Stimulated activated CD4-positive, alpha-beta T cell treated with anti-CD3 and anti-CD28 coated beads, Interleukin-2, amount 100 ng/mL, for 48 hours (primary cell): ENCODE data around the gene NOM1.
"Not testable (repeated sequence)": the region's sequence is repeated elsewhere in the genome, so short reads cannot be mapped to it uniquely, and the experiment has no call there.

ENCODE experiments used
- DNase-seq, 2 donors: peaks; one replicate each; pipeline ENCODE4 v3.0.0-alpha.2; 2020

Gene NOM1, protein sequence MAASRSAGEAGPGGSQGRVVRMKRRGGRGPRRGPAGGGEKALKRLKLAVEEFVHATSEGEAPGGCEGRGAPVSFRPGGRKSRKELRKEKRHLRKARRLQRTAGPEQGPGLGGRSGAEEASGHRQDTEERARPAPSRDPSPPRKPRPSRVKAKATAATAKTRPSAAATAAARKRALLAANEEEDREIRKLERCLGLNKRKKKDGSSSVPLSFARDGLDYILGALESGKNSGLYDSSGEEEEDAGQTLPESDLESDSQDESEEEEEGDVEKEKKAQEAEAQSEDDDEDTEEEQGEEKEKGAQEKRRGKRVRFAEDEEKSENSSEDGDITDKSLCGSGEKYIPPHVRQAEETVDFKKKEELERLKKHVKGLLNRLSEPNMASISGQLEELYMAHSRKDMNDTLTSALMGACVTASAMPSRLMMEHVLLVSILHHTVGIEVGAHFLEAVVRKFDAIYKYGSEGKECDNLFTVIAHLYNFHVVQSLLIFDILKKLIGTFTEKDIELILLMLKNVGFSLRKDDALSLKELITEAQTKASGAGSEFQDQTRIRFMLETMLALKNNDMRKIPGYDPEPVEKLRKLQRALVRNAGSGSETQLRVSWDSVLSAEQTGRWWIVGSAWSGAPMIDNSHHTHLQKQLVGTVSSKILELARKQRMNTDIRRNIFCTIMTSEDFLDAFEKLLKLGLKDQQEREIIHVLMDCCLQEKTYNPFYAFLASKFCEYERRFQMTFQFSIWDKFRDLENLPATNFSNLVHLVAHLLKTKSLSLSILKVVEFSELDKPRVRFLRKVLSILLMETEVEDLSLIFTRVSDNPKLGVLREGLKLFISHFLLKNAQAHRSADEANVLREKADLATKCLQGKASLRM

DNA sequence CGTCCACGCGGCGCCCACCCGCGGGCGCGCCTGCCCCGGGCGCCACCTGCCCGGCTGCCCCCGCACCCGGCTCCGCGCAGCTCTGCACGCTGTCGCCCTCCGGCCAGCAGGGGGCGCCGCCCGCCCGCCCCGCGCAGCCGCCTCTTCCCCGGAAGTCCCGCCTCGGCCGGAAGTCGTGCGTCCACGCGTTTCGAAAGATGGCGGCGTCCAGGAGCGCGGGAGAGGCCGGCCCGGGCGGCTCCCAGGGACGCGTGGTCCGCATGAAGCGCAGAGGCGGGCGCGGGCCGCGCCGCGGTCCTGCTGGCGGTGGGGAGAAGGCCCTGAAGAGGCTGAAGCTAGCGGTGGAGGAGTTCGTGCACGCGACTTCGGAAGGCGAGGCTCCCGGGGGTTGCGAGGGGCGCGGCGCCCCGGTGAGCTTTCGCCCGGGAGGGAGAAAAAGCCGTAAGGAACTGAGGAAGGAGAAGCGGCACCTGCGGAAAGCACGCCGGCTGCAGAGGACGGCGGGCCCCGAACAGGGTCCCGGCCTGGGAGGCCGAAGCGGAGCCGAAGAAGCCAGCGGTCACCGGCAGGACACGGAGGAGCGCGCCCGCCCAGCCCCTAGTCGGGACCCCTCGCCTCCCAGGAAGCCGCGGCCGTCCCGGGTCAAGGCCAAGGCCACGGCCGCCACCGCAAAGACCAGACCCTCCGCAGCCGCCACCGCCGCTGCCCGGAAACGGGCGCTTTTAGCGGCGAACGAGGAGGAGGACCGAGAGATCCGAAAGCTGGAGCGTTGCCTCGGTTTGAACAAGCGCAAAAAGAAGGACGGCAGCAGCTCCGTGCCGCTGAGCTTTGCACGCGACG lies at the start of gene NOM1:
NOM1 (plus strand) TSS at position 172 of the 840 bp plus-strand sequence; CDS start at position 198, 26 bp downstream.
- peak; percentile 90 to 92 for DNase-seq

DNA sequence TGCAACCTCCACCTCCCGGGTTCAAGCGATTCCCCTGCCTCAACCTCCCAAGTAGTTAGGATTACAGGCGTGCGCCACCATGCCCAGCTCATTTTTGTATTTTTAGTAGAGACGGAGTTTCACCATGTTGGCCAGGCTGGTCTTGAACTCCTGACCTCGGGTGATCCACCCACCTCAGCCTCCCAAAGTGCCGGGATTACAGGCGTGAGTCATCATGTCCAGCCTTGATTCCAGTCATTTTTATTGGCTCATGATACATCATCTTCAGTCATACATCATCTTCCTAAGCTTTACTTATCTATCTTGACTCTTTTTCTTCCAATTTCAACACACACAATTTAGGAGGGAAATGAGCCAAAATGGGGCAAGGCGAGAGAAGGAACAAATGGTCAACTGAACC lies 49.4 kb upstream of the NOM1 start:
- not testable (repeated sequence) for DNase-seq

DNA sequence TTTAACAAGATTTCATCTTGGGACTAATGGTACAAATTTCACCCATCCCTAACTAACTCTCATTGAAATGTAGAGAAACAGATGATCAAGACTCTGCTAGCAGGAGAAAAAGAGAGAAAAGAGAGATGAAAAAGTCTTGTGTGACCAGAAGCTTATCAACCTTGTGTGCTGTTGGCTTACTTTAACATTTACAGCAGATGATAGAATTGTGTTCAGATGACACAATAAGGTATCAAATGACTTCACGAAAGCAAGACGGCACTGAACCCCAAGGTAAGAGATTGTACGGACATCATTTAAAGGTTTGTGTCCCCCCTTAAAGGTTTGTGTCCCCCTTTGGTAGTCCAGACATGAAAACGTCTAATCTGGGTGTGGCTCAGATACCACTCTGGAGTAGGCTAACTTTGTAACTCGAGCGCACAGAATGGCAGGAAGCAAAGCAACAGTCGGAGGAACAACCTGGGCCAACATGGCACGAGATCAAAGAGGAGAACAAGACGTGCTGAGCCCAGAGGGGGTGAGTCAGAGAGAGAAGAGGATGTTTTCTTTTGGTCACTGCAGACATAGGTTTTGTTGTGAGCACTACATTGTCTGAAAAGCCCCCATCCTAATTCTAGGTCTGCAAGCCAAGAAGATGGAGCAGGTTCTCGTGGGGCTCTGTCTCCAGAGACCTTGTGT lies 46.1 kb upstream of the NOM1 start:
- no peak for DNase-seq

DNA sequence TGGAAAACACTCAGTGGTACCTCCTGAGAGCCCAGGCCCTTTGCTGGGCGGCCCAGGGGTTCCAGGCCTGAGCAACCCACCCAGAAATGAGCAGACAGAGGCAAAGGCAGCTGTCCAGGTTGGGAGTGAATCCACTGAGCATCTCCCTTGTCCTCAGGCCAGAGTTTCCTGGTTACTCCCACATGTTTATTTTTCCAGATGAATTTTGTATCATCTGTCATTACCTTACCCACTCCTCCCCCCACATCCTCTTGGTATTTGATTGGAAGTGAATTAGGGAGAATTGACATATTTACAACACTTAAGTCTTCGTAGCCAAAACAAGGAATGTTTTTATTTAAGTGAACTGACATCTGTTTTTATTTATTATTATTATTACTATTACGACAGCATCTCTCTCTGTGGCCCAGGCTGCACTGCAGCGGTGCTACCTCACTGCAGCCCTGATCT lies 43.3 kb upstream of the NOM1 start:
- no peak for DNase-seq

DNA sequence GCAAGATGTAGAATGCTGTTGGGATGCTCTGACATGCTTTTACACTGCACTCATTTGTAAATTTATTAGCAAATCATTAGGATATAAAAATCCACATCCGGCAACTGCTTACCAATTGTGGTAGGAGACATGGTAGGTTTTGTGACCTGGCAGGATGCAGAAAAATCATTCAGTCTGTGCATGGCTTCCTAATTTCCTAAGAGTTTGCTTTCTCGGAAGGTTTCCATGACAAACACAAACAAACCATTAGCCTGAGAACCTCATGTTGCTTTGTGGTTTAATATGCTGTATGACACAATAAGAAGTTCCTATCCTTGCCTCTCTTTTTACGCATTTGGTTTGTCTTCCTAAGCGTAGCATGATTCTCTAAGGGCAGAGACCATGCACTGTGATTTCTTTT lies 41.9 kb upstream of the NOM1 start:
- no peak for DNase-seq

DNA sequence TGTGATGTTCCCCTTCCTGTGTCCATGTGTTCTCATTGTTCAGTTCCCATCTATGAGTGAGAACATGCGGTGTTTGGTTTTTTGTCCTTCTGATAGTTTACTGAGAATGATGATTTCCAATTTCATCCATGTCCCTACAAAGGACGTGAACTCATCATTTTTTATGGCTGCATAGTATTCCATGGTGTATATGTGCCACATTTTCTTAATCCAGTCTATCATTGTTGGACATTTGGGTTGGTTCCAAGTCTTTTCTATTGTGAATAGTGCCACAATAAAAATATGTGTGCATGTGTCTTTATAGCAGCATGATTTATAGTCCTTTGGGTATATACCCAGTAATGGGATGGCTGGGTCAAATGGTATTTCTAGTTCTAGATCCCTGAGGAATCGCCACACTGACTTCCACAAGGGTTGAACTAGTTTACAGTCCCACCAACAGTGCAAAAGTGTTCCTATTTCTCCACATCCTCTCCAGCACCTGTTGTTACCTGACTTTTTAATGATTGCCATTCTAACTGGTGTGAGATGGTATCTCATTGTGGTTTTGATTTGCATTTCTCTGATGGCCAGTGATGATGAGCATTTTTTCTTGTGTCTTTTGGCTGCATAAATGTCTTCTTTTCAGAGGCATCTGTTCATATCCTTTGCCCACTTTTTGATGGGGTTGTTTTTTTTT lies 39.8 kb upstream of the NOM1 start:
- not testable (repeated sequence) for DNase-seq

DNA sequence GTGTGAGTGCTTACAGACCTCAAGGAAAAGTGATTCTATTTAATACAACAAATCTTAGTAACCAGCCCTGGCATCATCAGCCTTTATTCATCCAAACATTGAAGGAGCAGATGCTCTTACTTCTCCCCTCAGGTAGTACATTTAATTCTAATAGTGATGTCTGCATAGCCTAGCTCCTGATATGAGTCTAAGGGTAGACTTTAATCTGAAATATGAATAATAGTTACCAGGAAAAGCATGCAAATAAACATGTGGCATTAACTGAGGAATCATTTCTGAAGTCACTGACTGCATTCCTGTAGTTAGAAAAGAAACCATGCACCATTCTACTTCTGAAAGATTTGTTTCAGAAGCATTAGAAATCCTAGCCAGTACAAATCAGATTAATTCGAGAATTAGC lies 30.9 kb upstream of the NOM1 start:
- no peak for DNase-seq

DNA sequence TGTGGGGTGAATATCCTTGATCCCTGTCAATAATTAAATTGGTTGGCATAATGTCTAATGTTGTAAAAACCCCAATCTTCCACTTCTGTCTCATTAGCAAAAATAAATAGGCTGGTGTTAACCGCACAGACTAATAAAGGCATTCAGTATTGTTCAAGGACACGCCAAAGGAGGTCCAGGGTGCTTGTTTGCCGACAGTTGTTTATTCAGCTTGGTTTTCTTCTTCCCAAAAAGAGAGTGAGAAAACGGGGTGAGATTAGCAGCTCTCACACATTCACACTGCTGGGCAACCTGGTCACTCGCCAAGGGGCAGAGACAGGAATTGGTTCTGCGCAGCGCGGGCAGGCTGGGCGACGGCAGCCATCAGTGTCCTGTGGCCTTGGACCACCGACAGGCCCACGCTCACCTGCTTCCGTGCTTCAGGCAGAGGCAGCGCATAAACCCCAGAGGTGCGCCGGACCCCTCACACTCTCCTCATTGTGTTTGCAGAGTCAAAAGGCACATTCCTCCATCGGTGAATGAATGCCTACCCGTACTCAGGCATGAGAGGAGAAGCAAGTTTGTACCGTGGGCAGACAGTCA lies 30.3 kb upstream of the NOM1 start:
- DNase-seq, result no peak

DNA sequence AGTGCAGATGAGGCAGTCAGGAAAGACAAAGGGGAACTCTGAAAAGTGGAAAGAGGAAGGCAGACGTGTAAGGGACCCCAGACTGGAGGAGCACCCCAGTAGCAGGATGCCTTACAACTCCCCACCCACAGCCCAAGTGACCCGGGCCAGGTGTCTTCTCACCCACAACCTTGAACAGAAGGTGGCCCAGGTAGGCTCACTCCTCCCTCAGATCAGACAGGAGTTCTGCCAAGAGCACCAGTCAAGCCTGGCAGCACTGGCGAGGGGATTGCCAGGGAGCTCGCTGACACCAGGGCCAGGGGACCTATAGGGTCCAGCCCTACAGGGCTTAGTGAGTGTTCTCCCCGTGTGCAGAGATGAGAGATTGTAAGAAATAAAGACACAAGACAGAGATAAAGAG lies 29.4 kb upstream of the NOM1 start:
- no peak for DNase-seq

DNA sequence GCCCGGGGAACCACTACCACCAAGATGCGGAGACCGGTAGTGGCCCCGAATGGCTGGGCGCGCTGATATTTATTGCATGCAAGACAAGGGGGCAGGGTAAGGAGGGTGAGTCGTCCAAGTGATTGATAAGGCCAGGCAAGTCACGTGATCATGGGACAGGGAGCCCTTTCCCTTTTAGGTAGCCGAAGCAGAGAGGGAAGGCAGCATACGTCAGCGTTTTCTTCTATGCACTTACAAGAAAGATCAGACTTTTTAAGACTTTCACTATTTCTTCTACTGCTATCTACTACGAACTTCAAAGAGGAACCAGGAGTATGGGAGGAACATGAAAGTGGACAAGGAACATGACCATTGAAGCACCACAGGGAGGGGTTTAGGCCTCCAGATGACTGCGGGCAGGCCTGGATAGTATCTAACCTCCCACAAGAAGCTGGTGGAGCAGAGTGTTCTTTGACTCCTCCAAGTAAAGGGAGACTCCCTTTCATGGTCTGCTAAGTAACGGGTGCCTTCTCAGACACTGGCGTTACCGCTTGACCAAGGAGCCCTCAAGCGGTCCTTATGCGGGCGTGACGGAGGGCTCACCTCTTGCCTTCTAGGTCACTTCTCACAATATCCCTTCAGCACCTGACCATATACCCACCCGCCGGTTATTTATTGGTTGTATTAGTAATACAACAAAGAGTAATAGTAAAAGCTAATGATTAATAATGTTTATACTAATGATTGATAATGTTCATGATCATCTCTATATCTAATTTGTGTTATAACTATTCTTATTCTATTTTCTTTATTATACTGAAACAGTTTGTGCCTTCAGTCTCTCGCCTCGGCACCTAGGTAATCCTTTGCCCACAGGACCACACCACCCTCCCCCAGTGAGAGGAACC lies 28.8 kb upstream of the NOM1 start:
- not testable (repeated sequence) for DNase-seq

DNA sequence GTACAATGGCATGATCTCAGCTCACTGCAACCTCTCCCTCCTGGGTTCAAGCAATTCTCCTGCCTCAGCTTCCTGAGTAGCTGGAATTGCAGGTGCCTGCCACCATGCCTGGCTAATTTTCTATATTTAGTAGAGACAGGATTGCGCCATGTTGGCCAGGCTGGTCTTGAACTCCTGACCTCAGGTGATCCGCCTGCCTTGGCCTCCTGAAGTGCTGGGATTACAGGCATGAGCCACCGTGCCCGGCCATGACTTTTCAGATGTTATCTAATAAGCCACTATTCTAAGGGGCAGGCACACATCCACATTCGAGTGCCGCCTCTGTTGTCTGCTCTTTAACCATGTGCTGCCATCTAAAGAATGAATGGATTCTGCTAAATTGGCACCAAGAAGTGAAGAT lies 27.2 kb upstream of the NOM1 start:
- not testable (repeated sequence) for DNase-seq

DNA sequence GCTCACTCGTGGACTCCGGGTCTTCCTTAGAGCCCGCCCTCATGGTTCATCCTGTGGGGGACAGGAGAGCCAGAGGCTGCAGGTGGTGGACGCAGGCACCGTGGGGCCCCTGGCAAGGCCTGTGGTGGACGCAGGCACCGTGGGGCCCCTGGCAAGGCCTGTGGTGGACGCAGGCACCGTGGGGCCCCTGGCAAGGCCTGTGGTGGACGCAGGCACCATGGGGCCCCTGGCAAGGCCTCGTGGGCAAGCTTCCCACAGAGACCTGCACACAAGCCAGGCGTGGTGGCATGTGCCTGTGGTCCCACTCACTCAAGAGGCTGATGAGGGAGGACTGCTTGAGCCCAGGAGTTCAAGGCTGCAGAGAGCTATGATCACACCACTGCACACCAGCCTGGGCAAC lies 23.7 kb upstream of the NOM1 start:
- not testable (repeated sequence) for DNase-seq

DNA sequence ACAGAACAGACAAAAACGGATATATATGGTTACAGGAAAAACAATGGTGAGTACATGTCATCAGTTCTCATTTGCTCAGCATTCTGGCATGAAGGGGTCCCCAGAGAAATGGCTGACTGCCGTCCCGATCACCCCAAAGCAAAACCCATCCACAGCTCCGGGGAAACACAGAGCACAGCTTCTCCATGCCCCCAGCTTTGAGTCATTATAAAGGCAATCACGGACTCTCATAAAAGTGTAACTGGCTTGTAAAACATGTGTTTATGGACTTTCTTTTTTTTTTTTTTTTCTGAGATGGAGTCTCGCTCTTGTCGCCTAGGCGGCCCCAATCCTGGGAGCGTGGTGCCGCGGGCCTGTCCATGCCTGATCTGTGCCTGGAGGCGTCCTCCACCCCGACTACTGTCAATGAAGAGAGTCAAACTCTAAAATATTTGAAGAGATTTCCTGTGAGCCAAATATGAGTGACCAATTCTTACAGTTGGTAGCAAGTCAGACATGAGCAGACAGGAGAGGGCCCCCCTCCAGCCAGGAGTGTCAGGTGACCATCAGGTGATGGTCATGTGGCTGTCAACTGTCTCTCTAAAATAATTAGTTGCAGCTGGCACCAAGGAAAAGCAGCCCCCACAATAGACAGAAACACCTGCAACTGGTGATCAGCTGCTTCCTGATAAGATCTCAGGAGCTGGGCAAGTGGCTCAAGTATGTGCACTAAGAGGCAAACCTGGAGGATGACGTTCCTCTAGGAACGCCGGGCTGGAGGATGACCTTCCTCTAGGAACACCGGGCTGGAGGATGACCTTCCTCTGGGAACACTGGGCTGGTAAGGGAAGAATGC lies 21.7 kb upstream of the NOM1 start:
- DNase-seq, result no peak

DNA sequence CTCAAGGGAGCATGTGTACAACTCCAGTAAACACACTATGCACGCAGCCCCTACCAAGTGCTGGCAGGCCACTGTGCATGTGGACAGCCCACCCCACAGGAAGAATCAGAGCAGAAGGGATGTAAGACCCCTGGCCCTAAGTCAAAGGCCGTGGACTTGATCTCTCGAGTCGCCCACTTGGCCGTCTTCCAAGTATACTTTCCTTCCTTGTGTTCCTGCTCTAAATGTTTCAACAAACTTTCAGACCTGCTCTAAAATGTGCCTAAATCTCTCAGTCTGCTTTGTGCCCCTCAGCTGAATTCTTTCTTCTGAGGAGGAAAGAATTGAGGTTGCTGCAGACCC lies 21.1 kb upstream of the NOM1 start:
- DNase-seq, result no peak

DNA sequence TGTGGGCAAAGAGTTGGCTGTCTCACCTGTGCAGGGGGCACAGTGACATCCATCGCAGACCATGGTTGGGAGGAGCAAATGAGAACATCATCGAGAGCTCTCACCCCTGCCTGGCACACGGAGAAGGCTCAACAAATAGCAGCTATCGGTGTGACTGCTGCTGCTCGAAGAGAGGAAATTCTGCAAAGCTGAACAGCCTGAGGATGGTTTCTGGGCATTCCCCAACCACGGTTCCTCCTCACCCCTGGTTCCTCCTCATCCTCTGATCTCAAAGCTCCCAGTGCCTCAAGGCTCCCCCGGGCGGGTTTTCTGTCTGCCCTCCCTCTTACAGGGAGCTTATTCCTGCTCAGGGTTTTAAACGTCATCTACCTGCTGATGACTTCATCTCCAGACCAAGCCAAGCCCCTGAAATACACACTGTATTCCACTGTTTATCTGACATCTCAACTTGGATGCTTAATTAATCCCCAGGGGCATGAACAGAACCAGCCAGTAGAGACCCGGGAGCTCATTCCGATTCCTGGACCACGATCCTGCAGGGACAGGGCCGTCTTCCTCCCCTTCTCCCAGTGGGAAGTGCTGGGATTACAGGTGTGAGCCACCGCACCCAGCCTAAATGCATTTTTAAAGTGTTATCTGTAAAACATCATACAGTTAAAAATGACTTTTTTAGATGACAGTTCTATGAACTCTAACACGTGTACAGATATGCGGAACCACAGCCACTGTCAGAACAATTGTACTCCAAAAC lies 19.5 kb upstream of the NOM1 start:
- DNase-seq, result no peak

DNA sequence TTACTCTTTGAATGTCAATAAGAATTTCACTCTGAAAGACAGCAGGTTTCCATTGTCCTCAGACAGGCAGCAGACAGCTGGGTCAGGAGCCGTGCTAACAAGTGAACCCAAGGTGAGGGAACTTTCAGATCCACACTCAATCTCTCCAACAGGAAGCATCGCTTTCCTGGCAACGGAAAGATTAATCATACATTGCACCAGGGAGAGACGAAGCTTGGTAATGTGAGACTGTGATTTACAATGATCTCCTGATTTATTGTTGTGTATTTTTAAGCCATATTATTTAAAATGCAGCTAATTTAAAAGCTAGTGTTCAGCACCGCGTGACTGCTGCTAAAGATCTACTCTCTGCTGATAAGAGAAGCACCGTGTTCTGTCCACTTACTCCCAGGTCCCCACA lies 17.5 kb upstream of the NOM1 start:
- no peak for DNase-seq

DNA sequence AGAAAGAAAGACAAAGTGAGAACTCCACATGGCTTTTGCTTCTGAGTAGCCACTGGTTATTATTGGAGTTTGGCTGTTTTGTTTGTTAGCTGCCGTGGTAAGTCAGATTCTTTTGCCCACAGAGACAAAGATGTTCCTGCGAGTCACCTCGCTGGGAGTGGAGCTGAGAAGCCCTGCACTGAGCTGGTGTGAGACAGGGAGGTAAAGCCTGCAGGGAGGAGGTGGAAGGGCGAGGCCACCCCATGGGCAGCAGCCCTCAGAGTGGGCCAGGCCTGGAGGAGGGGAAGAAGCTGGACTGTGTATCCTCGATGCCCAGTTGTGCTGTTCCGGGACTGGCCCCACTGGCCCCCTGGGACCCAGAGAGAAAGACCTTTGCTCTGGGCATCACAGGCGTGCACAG lies 14.3 kb upstream of the NOM1 start:
- no peak for DNase-seq

DNA sequence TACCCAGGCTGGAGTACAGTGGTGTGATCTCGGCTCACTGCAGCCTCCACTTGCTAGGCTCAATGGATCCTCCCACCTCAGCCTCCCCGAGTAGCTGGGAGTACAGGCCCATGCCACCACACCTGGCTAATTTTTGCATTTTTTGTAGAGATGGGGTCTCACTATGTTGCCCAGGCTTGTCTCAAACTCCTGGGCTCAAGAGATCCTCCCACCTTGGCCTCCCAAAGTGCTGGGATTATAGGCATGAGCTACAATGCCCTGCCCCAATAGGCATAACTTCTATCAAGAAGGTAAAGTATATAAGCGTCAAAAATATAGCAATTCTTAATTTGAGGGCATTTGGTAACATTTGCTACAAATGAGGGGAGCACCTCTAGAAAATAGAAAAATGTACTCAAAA lies 12.7 kb upstream of the NOM1 start:
- not testable (repeated sequence) for DNase-seq
